ENCODE measurements around the gene TCF23. TPM values are rescaled to one million over a fixed set of nuclear protein-coding genes. Genes with fewer than 3 reads are reported as not detected.

TCF23 gene
- total and polyA plus RNA-seq, 4 donors = 0.01 to 0.18 (median 0.04) TPM; not detected in 1

DNA sequence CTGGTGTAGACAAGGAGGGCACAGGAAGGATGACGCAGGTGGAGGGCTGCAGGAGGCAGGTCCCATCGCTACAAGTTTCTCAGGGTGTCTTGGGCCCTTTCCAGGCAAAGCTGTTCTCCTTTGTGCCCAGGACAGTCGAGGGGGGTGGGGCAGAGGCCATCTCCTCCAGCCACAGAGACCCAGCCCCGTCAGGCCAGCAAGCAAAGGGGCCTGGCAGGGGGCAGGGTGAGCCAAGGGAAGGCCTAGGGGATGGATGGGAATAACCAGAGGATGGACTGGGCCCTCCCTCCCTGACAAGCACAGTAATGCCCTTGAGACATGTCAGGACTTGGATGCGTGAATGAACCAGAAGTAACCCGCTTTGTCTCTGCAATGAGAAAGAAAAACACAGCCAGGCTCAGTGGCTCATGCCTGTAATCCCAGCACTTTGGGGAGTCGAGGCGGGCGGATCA, 6.3 kb downstream of the TCF23 start:
- TF ChIP-seq CTCF (IDR thresholded peaks at IDR 0.05; ENCODE audit: control extremely low read depth, extremely low read depth) = no peak
- no peak overlapping the region for H3K9ac ChIP-seq (ENCODE audit: insufficient read depth in 1 of 2, low read length in 2 of 2)
- no peak overlapping the region for H3K27ac ChIP-seq (ENCODE audit: low read depth in 1 of 2, low read length in 1 of 2)
- no peak for DNase-seq
- H3K4me3 ChIP-seq = no peak overlapping the region
- H3K36me3 ChIP-seq (ENCODE audit: control insufficient read depth in 4 of 4, insufficient read depth in 4 of 4, low read length in 4 of 4) = no peaks in the 10 kb centered on the region
- no peaks in the 10 kb centered on the region for H3K4me1 ChIP-seq (ENCODE audit: control insufficient read depth in 5 of 5, insufficient read depth in 5 of 5, low read length in 5 of 5)
- ATAC-seq (ENCODE audit: insufficient read depth, low FRiP score) = no peak
- 80 to 88% methylated on average over 9 of the region's 9 CpGs for WGBS, 2 donors
- H3K9me3 ChIP-seq (ENCODE audit: control insufficient read depth in 4 of 4, insufficient read depth in 3 of 4, low read length in 3 of 4) = no peaks in the 10 kb centered on the region
- H3K27me3 ChIP-seq (ENCODE audit: control insufficient read depth in 3 of 3, insufficient read depth in 3 of 3, low read length in 2 of 3) = no peaks in the 10 kb centered on the region

DNA sequence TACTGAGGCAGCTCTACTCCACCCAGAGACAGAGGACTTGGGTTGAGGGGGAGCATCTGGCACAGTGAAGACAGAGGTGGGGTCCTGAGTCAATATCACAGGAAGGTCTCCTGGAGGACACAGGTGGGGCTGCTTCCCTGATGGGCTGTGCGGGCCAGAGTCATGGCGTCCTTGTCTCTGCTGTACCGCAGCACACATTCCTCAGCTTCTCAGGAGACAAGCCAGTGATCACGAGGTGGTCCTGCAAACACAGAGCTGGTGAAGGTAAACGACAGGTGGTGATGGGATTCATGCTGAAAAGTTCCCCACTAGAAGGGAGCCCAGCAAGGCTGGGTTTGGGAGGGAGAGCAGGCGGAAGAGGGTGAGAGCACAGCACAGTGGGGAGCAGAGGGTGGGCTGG, 9.7 kb downstream of the TCF23 start:
- no peak overlapping the region for H3K27ac ChIP-seq (ENCODE audit: low read depth in 1 of 2, low read length in 1 of 2)
- H3K36me3 ChIP-seq (ENCODE audit: control insufficient read depth in 4 of 4, insufficient read depth in 4 of 4, low read length in 4 of 4) = no peaks in the 10 kb centered on the region
- no peaks in the 10 kb centered on the region for H3K27me3 ChIP-seq (ENCODE audit: control insufficient read depth in 3 of 3, insufficient read depth in 3 of 3, low read length in 2 of 3)
- TF ChIP-seq CTCF (IDR thresholded peaks at IDR 0.05; ENCODE audit: control extremely low read depth, extremely low read depth) = no peak
- H3K9ac ChIP-seq (ENCODE audit: insufficient read depth in 1 of 2, low read length in 2 of 2) = no peak overlapping the region
- no peaks in the 10 kb centered on the region for H3K9me3 ChIP-seq (ENCODE audit: control insufficient read depth in 4 of 4, insufficient read depth in 3 of 4, low read length in 3 of 4)
- DNase-seq (no peak), ATAC-seq (ENCODE audit: insufficient read depth, low FRiP score) (no peak)
- no peak overlapping the region for H3K4me3 ChIP-seq
- WGBS, 2 donors = 63 to 83% methylated on average over 6 of the region's 6 CpGs
- no peaks in the 10 kb centered on the region for H3K4me1 ChIP-seq (ENCODE audit: control insufficient read depth in 5 of 5, insufficient read depth in 5 of 5, low read length in 5 of 5)

DNA sequence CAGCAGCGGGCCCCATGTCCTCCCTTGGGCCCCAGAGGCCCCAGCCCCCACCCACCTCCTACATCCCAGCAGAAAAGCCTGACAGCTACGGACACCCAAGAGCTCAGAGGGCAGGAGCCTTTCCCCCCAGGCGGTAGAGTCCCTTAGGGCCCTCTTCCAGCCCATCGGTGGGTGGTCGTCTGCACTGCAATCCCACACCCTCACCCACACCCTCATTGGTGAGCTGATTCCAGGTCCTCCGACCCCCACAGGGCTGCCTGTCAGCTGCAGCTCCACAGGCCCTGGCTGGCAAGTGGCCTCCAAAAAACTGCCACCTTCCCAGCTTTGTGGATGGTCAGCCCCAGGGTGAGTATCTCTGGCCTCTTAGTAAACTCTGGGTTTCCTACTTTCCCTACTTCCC, 10.5 kb downstream of the TCF23 start:
- Histone ChIP-seq H3K4me1 (ENCODE audit: control insufficient read depth in 5 of 5, insufficient read depth in 5 of 5, low read length in 5 of 5) (no peaks in the 10 kb centered on the region), H3K27me3 (ENCODE audit: control insufficient read depth in 3 of 3, insufficient read depth in 3 of 3, low read length in 2 of 3) (no peaks in the 10 kb centered on the region), H3K9ac (ENCODE audit: insufficient read depth in 1 of 2, low read length in 2 of 2) (no peak overlapping the region), H3K27ac (ENCODE audit: low read depth in 1 of 2, low read length in 1 of 2) (no peak overlapping the region), H3K4me3 (no peak overlapping the region), H3K36me3 (ENCODE audit: control insufficient read depth in 4 of 4, insufficient read depth in 4 of 4, low read length in 4 of 4) (no peaks in the 10 kb centered on the region), H3K9me3 (ENCODE audit: control insufficient read depth in 4 of 4, insufficient read depth in 3 of 4, low read length in 3 of 4) (no peaks in the 10 kb centered on the region)
- no peak for TF ChIP-seq CTCF (IDR thresholded peaks at IDR 0.05; ENCODE audit: control extremely low read depth, extremely low read depth)
- DNase-seq = no peak
- 77 to 81% methylated on average over 5 to 6 of the region's 6 CpGs for WGBS, 2 donors
- ATAC-seq (ENCODE audit: insufficient read depth, low FRiP score) = no peak

GRCh38 chr2:27160191-27160590, 11.4 kb downstream of the TCF23 start:
- no peak for TF ChIP-seq CTCF (IDR thresholded peaks at IDR 0.05; ENCODE audit: control extremely low read depth, extremely low read depth)
- no peak overlapping the region for H3K4me3 ChIP-seq
- H3K4me1 ChIP-seq (ENCODE audit: control insufficient read depth in 5 of 5, insufficient read depth in 5 of 5, low read length in 5 of 5) = no peaks in the 10 kb centered on the region
- H3K27me3 ChIP-seq (ENCODE audit: control insufficient read depth in 3 of 3, insufficient read depth in 3 of 3, low read length in 2 of 3) = no peaks in the 10 kb centered on the region
- ATAC-seq (ENCODE audit: insufficient read depth, low FRiP score) = no peak
- no peaks in the 10 kb centered on the region for H3K36me3 ChIP-seq (ENCODE audit: control insufficient read depth in 4 of 4, insufficient read depth in 4 of 4, low read length in 4 of 4)
- DNase-seq = no peak
- H3K9me3 ChIP-seq (ENCODE audit: control insufficient read depth in 4 of 4, insufficient read depth in 3 of 4, low read length in 3 of 4) = no peaks in the 10 kb centered on the region
- 83 to 90% methylated on average over 9 of the region's 9 CpGs for WGBS, 2 donors
- H3K9ac ChIP-seq (ENCODE audit: insufficient read depth in 1 of 2, low read length in 2 of 2) = no peak overlapping the region
- no peak overlapping the region for H3K27ac ChIP-seq (ENCODE audit: low read depth in 1 of 2, low read length in 1 of 2)
